Thyroid gland (tissue), 4 donors: Measurements from ENCODE around the gene GNG12.
A peak's percentile ranks its signal among the peaks of the same experiment; 100 is the strongest.

Experiments used
- CTCF ChIP-seq, 6 experiments: fragments of 200-600 bp in 3 of 6; fragments of 450-650 bp in 3 of 6; sonication (generic) in 3 of 6; IDR thresholded peaks; one replicate each; pipeline ENCODE4 v1.5.1; 2016 to 2019; ENCODE audit warnings: antibody characterized with exemption in 6 of 6, mild to moderate bottlenecking in 2 of 6, inconsistent platforms in 1 of 6, moderate library complexity in 1 of 6
- POLR2A ChIP-seq, 2 donors: fragments of 450-650 bp; IDR thresholded peaks; one replicate each; pipeline ENCODE4 v1.6.1; 2017; ENCODE audit warnings: antibody characterized with exemption in 2 of 2, mild to moderate bottlenecking in 2 of 2, moderate library complexity in 1 of 2

- peak in 1 of 6 experiments; percentile 19 for TF ChIP-seq CTCF (IDR thresholded peaks at IDR 0.05)
- TF ChIP-seq POLR2A (IDR thresholded peaks at IDR 0.05), result peak; percentile 99 to 100
These were observed 148.2 kb downstream of the GNG12 start, which contains the start of gene GADD45A for GRCh38 chr1:67685067-67685557.
